NCI-H446 treated with DMSO at 0.1 percent for 48 hours (cell line): Measurements from ENCODE around the gene LUZP2.

Source experiments
- DNase-seq: peaks from one replicate; lab custom pipeline; 2025; lab: John Stamatoyannopoulos, UW

LUZP2 gene

GRCh38 chr11:24635588-24636290, 138.9 kb downstream of the LUZP2 start:
- no peak for DNase-seq

- DNase-seq = no peak
Measured at GRCh38 chr11:24636291-24636629, 139.4 kb downstream of the LUZP2 start.

- DNase-seq = no peak
Measured at GRCh38 chr11:24637520-24637919, 140.7 kb downstream of the LUZP2 start.

GRCh38 chr11:24642648-24643047, 145.8 kb downstream of the LUZP2 start:
- DNase-seq = no peak

- DNase-seq = no peak
Measured at GRCh38 chr11:24645563-24645962, 148.7 kb downstream of the LUZP2 start.

GRCh38 chr11:24651873-24652272, 155.0 kb downstream of the LUZP2 start:
- DNase-seq = no peak

GRCh38 chr11:24653901-24654300, 157.0 kb downstream of the LUZP2 start:
- no peak for DNase-seq

- no peak for DNase-seq
Measured at GRCh38 chr11:24661331-24661730, 164.5 kb downstream of the LUZP2 start.

- no peak for DNase-seq
Measured at GRCh38 chr11:24664399-24664798, 167.5 kb downstream of the LUZP2 start.

- DNase-seq = no peak
Measured at GRCh38 chr11:24667353-24667968, 170.6 kb downstream of the LUZP2 start.

GRCh38 chr11:24678703-24679348, 182.0 kb downstream of the LUZP2 start:
- DNase-seq = no peak

- DNase-seq = no peak
Measured at GRCh38 chr11:24679821-24680351, 183.0 kb downstream of the LUZP2 start.

- DNase-seq = no peak
Measured at GRCh38 chr11:24683583-24683982, 186.7 kb downstream of the LUZP2 start.

- DNase-seq = no peak
Measured at GRCh38 chr11:24685821-24686220, 189.0 kb downstream of the LUZP2 start.

GRCh38 chr11:24687531-24688147, 190.8 kb downstream of the LUZP2 start:
- no peak for DNase-seq

GRCh38 chr11:24688981-24689380, 192.1 kb downstream of the LUZP2 start:
- DNase-seq = no peak

- no peak for DNase-seq
Measured at GRCh38 chr11:24697522-24698111, 200.8 kb downstream of the LUZP2 start.

- DNase-seq = no peak
Measured at GRCh38 chr11:24704716-24705115, 207.9 kb downstream of the LUZP2 start.

GRCh38 chr11:24705474-24705873, 208.6 kb downstream of the LUZP2 start:
- DNase-seq = no peak

GRCh38 chr11:24708616-24709015, 211.8 kb downstream of the LUZP2 start:
- no peak for DNase-seq

- DNase-seq = no peak
Measured at GRCh38 chr11:24709928-24710565, 213.2 kb downstream of the LUZP2 start.

- DNase-seq = no peak
Measured at GRCh38 chr11:24714601-24715000, 217.7 kb downstream of the LUZP2 start.
